ENCODE data around the gene ERCC1. TPM values are rescaled to one million over a fixed set of nuclear protein-coding genes. Genes with fewer than 3 reads are reported as not detected.

Gene ERCC1
- total and polyA plus RNA-seq, 2 of the 13 experiments (the other 11 are each of a cell fraction or from before 2014, with no cell fraction given), result 40.0 to 66.4 TPM

DNA sequence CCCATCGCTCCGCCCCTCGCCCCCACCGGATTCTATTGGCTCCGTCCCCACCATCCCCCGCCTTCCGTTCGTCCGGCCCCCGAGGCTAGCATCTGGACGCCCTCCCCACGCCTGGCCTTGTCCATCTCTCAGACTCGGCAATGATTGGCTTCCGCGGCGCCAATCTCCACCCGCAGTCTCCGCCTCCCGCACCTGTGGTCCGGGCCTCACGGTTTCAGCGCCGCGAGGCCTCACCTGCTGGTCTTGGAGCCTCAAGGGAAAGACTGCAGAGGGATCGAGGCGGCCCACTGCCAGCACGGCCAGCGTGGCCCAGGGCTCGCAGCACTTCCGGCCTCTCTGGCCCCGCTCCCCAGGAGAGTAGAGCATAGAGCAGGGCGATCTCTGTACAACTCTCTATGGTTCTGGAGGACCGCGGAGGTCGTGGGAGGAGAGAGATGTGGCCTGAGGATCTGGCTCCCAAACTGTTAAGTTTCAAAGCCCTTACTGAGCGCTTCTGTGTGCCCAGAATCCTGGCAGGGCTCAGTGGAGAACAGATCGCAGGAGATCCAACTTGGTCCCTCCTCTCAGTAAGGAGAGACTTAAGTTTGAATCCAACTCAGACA is at the start of gene ERCC1 (continued):
- TF ChIP-seq, protein P1, sequence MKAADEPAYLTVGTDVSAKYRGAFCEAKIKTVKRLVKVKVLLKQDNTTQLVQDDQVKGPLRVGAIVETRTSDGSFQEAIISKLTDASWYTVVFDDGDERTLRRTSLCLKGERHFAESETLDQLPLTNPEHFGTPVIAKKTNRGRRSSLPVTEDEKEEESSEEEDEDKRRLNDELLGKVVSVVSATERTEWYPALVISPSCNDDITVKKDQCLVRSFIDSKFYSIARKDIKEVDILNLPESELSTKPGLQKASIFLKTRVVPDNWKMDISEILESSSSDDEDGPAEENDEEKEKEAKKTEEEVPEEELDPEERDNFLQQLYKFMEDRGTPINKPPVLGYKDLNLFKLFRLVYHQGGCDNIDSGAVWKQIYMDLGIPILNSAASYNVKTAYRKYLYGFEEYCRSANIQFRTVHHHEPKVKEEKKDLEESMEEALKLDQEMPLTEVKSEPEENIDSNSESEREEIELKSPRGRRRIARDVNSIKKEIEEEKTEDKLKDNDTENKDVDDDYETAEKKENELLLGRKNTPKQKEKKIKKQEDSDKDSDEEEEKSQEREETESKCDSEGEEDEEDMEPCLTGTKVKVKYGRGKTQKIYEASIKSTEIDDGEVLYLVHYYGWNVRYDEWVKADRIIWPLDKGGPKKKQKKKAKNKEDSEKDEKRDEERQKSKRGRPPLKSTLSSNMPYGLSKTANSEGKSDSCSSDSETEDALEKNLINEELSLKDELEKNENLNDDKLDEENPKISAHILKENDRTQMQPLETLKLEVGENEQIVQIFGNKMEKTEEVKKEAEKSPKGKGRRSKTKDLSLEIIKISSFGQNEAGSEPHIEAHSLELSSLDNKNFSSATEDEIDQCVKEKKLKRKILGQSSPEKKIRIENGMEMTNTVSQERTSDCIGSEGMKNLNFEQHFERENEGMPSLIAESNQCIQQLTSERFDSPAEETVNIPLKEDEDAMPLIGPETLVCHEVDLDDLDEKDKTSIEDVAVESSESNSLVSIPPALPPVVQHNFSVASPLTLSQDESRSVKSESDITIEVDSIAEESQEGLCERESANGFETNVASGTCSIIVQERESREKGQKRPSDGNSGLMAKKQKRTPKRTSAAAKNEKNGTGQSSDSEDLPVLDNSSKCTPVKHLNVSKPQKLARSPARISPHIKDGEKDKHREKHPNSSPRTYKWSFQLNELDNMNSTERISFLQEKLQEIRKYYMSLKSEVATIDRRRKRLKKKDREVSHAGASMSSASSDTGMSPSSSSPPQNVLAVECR (CRISPR knock-in tag; IDR thresholded peaks at IDR 0.05; ENCODE audit: borderline replicate concordance), result peak; percentile 93; the same call in 1 of the 2 replicates
- TF ChIP-seq HCFC1 (IDR thresholded peaks at IDR 0.05; ENCODE audit: low read depth, low read length), result peak; percentile 35; the same call in 1 of the 2 replicates
- TF ChIP-seq, protein P2, sequence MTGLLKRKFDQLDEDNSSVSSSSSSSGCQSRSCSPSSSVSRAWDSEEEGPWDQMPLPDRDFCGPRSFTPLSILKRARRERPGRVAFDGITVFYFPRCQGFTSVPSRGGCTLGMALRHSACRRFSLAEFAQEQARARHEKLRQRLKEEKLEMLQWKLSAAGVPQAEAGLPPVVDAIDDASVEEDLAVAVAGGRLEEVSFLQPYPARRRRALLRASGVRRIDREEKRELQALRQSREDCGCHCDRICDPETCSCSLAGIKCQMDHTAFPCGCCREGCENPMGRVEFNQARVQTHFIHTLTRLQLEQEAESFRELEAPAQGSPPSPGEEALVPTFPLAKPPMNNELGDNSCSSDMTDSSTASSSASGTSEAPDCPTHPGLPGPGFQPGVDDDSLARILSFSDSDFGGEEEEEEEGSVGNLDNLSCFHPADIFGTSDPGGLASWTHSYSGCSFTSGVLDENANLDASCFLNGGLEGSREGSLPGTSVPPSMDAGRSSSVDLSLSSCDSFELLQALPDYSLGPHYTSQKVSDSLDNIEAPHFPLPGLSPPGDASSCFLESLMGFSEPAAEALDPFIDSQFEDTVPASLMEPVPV (CRISPR knock-in tag; IDR thresholded peaks at IDR 0.05), result peak; percentile 96; the same call in 1 of the 2 replicates
- peak; percentile 38 for TF ChIP-seq CEBPG (CRISPR knock-in tag; IDR thresholded peaks at IDR 0.05)
- peak; percentile 68; the same call in 1 of the 2 replicates for TF ChIP-seq ZNF430 (CRISPR knock-in tag; IDR thresholded peaks at IDR 0.05)
- TF ChIP-seq, protein P3, sequence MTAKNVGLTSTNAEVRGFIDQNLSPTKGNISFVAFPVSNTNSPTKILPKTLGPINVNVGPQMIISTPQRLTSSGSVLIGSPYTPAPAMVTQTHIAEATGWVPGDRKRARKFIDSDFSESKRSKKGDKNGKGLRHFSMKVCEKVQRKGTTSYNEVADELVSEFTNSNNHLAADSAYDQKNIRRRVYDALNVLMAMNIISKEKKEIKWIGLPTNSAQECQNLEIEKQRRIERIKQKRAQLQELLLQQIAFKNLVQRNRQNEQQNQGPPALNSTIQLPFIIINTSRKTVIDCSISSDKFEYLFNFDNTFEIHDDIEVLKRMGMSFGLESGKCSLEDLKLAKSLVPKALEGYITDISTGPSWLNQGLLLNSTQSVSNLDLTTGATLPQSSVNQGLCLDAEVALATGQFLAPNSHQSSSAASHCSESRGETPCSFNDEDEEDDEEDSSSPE (CRISPR knock-in tag; IDR thresholded peaks at IDR 0.05), result peak; percentile 77; the same call in 1 of the 2 replicates
- TF ChIP-seq ZNF383 (CRISPR knock-in tag; IDR thresholded peaks at IDR 0.05; ENCODE audit: borderline replicate concordance), result peak; percentile 70; the same call in 1 of the 2 replicates
- TF ChIP-seq GABPB1 (CRISPR knock-in tag; IDR thresholded peaks at IDR 0.05), result peak; percentile 97
- TF ChIP-seq, protein P4, sequence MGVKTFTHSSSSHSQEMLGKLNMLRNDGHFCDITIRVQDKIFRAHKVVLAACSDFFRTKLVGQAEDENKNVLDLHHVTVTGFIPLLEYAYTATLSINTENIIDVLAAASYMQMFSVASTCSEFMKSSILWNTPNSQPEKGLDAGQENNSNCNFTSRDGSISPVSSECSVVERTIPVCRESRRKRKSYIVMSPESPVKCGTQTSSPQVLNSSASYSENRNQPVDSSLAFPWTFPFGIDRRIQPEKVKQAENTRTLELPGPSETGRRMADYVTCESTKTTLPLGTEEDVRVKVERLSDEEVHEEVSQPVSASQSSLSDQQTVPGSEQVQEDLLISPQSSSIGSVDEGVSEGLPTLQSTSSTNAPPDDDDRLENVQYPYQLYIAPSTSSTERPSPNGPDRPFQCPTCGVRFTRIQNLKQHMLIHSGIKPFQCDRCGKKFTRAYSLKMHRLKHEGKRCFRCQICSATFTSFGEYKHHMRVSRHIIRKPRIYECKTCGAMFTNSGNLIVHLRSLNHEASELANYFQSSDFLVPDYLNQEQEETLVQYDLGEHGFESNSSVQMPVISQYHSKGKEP (CRISPR knock-in tag; IDR thresholded peaks at IDR 0.05), result 0 out of 2 replicates have a peak, but pooled peaks have one; percentile 14
- peak; percentile 37 for TF ChIP-seq ISL2 (CRISPR knock-in tag; IDR thresholded peaks at IDR 0.05)
- peak; percentile 67; the same call in 1 of the 2 replicates for TF ChIP-seq CCDC6 (CRISPR knock-in tag; IDR thresholded peaks at IDR 0.05)
- 0 out of 2 replicates have a peak, but pooled peaks have one; percentile 67 for TF ChIP-seq ZFYVE20 (CRISPR knock-in tag; IDR thresholded peaks at IDR 0.05; ENCODE audit: borderline replicate concordance, low read depth)
- peak; percentile 72 for TF ChIP-seq ZNF746 (CRISPR knock-in tag; IDR thresholded peaks at IDR 0.05)
- TF ChIP-seq PHF5A (CRISPR knock-in tag; IDR thresholded peaks at IDR 0.05; ENCODE audit: low read depth, unreplicated experiment), result no peak
- peak; percentile 51; the same call in 1 of the 2 replicates for TF ChIP-seq ZNF644 (CRISPR knock-in tag; IDR thresholded peaks at IDR 0.05; ENCODE audit: low read depth)
- TF ChIP-seq JARID2 (CRISPR knock-in tag; IDR thresholded peaks at IDR 0.05; ENCODE audit: insufficient replicate concordance), result peak; percentile 95
- TF ChIP-seq GZF1 (CRISPR knock-in tag; IDR thresholded peaks at IDR 0.05), result 0 out of 2 replicates have a peak, but pooled peaks have one; percentile 41
- TF ChIP-seq, protein P5, sequence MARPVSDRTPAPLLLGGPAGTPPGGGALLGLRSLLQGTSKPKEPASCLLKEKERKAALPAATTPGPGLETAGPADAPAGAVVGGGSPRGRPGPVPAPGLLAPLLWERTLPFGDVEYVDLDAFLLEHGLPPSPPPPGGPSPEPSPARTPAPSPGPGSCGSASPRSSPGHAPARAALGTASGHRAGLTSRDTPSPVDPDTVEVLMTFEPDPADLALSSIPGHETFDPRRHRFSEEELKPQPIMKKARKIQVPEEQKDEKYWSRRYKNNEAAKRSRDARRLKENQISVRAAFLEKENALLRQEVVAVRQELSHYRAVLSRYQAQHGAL (CRISPR knock-in tag; IDR thresholded peaks at IDR 0.05; ENCODE audit: not compliant biosample characterization), result no peak
- peak; percentile 43 for TF ChIP-seq PTBP1 (IDR thresholded peaks at IDR 0.05; ENCODE audit: low read depth, low read length, poor library complexity, severe bottlenecking)
